Naive thymus-derived CD4-positive, alpha-beta T cell (primary cell): Measurements from ENCODE around the gene DHX40. TPM values are rescaled to one million over a fixed set of nuclear protein-coding genes. Genes with fewer than 3 reads are reported as not detected.

Experiments used
- ATAC-seq: fragments of 150-1000 bp; cut with Tn5 transposase; 2 replicates; pipeline ENCODE4 v1.10.0; 2021; ENCODE audit warnings: mild to moderate bottlenecking, moderate library complexity
- CTCF ChIA-PET: fragments of 350-600 bp; sonication (Branson Sonifier 250); formaldehyde crosslinking; loops from one replicate; lab custom pipeline; 2021; ENCODE audit warnings: antibody characterized with exemption; lab: Charles Lee
- POLR2A ChIA-PET: fragments of 350-600 bp; sonication (Branson Sonifier 250); formaldehyde crosslinking; loops from one replicate; lab custom pipeline; 2021; ENCODE audit warnings: antibody characterized with exemption, inconsistent platforms; lab: Charles Lee
- DNase-seq, 9 donors: peaks; one replicate each; pipeline versions ENCODE4 v3.0.0 to v3.0.0-alpha.2; 2020 to 2022; ENCODE audit warnings: mixed read lengths in 1 of 9
- H3K27ac ChIP-seq: one replicate; pipeline ENCODE4 v1.7.0; 2013; ENCODE audit warnings: mild to moderate bottlenecking, low read depth, low read length, moderate library complexity
- H3K27me3 ChIP-seq, 2 donors: one replicate each; pipeline ENCODE4 v1.7.0; 2013; ENCODE audit warnings: low read length in 2 of 2, mild to moderate bottlenecking in 2 of 2, moderate library complexity in 2 of 2; ENCODE audit not compliant: control insufficient read depth in 2 of 2, insufficient read depth in 2 of 2
- H3K36me3 ChIP-seq, 3 experiments: 1 replicate in 2 of 3; 2 replicates in 1 of 3; pipeline ENCODE4 v1.7.0; 2013; ENCODE audit warnings: low read length in 3 of 3, mild to moderate bottlenecking in 3 of 3, moderate library complexity in 1 of 3; ENCODE audit not compliant: insufficient read depth in 3 of 3, control insufficient read depth in 2 of 3
- H3K4me1 ChIP-seq, 2 donors: one replicate each; pipeline ENCODE4 v1.7.0; 2013; ENCODE audit warnings: low read length in 2 of 2, mild to moderate bottlenecking in 2 of 2, moderate library complexity in 1 of 2; ENCODE audit not compliant: control insufficient read depth in 2 of 2, insufficient read depth in 2 of 2
- H3K4me3 ChIP-seq: 2 replicates; pipeline ENCODE4 v1.7.0; 2013; ENCODE audit warnings: mild to moderate bottlenecking, low read length
- H3K9me3 ChIP-seq, 3 experiments: 1 replicate in 2 of 3; 2 replicates in 1 of 3; pipeline ENCODE4 v1.7.0; 2013; ENCODE audit warnings: low read length in 3 of 3; ENCODE audit not compliant: control insufficient read depth in 2 of 3
- H3K27ac Mint-ChIP-seq, 9 donors: one replicate each; pipeline ENCODE4 v1.8.0; 2020 to 2022; ENCODE audit warnings: mixed read lengths in 9 of 9, mild to moderate bottlenecking in 8 of 9, moderate library complexity in 5 of 9, inconsistent platforms in 2 of 9
- H3K27me3 Mint-ChIP-seq, 5 donors: one replicate each; pipeline ENCODE4 v1.8.0; 2021 to 2022; ENCODE audit warnings: mixed read lengths in 5 of 5, mild to moderate bottlenecking in 1 of 5
- H3K36me3 Mint-ChIP-seq, 5 donors: one replicate each; pipeline ENCODE4 v1.8.0; 2020 to 2022; ENCODE audit warnings: mixed read lengths in 5 of 5, mild to moderate bottlenecking in 3 of 5, inconsistent platforms in 1 of 5
- H3K4me1 Mint-ChIP-seq, 7 donors: one replicate each; pipeline ENCODE4 v1.8.0; 2020 to 2022; ENCODE audit warnings: mixed read lengths in 7 of 7, mild to moderate bottlenecking in 3 of 7, inconsistent platforms in 1 of 7
- H3K4me3 Mint-ChIP-seq, 10 donors: one replicate each; pipeline ENCODE4 v1.8.0; 2020 to 2022; ENCODE audit warnings: mild to moderate bottlenecking in 10 of 10, mixed read lengths in 10 of 10, moderate library complexity in 6 of 10, inconsistent platforms in 2 of 10
- H3K9me3 Mint-ChIP-seq, 11 donors: one replicate each; pipeline ENCODE4 v1.8.0; 2020 to 2022; ENCODE audit warnings: mixed read lengths in 11 of 11, mild to moderate bottlenecking in 4 of 11, inconsistent platforms in 1 of 11, moderate library complexity in 1 of 11
- intact Hi-C, 2 donors: fragments of 100-400 bp; cut with micrococcal nuclease; formaldehyde crosslinking; loops; one replicate each; pipeline ENCODE4 v1.15.1; 2023
- polyA plus RNA-seq, 2 donors: library from polyadenylated mRNA; unstranded; fragments of 300-500 nt; fragmentation: Illumina TruSeq; gene quantifications; one replicate each; pipeline ENCODE4 v1.2.3, GENCODE V29; 2021
- total RNA-seq, 6 experiments: library from RNA in 5 of 6; stranded (reverse) in 5 of 6; gene quantifications; 1 replicate in 5 of 6; 2 replicates in 1 of 6; pipeline ENCODE4 v1.2.3 and lab custom pipeline; 2021 to 2026

Gene DHX40
- total and polyA plus RNA-seq, 7 experiments from 2014 or later, result 21.3 to 44.9 (median 28.5) TPM

- peaks cover 0 to 3% of the 10 kb centered on the region in 2 donors for H3K27me3 ChIP-seq
- no peak overlapping the region for H3K27ac ChIP-seq
- ChIA-PET POLR2A (no interaction called here), CTCF (no interaction called here)
- no peak overlapping the region for H3K4me3 Mint-ChIP-seq
- peaks cover 0 to 6% (median 5%) of the 10 kb centered on the region in 7 donors for H3K4me1 Mint-ChIP-seq
- intact Hi-C loops, result loop anchor here (10.0 kb wide), 1 partner anchor 509 kb away; no protein-coding TSS in a partner anchor
- DNase-seq (no peak), ATAC-seq (no peak)
- peaks cover 4 to 40% (median 7%) of the 10 kb centered on the region in 5 donors for H3K27me3 Mint-ChIP-seq
- no peaks in the 10 kb centered on the region for H3K36me3 Mint-ChIP-seq
- no peak overlapping the region for H3K27ac Mint-ChIP-seq
- no peaks in the 10 kb centered on the region for H3K36me3 ChIP-seq
- H3K9me3 ChIP-seq, result no peaks in the 10 kb centered on the region
- no peaks in the 10 kb centered on the region for H3K4me1 ChIP-seq
- no peak overlapping the region for H3K4me3 ChIP-seq
- no peaks in the 10 kb centered on the region for H3K9me3 Mint-ChIP-seq
Measured at GRCh38 chr17:59525668-59526067, 39.7 kb upstream of the DHX40 start.

GRCh38 chr17:59526451-59526850 lies 39.0 kb upstream of the DHX40 start:
- H3K27me3 Mint-ChIP-seq, result peaks cover 4 to 38% (median 4%) of the 10 kb centered on the region in 5 donors
- peaks cover 0 to 4% (median 2%) of the 10 kb centered on the region in 7 donors for H3K4me1 Mint-ChIP-seq
- CTCF ChIA-PET, result no interaction called here
- no peak overlapping the region for H3K4me3 ChIP-seq
- no peaks in the 10 kb centered on the region for H3K4me1 ChIP-seq
- H3K9me3 Mint-ChIP-seq, result no peaks in the 10 kb centered on the region
- DNase-seq, result no peak
- POLR2A ChIA-PET, result no interaction called here
- H3K9me3 ChIP-seq, result no peaks in the 10 kb centered on the region
- H3K27ac Mint-ChIP-seq, result no peak overlapping the region
- H3K36me3 Mint-ChIP-seq, result no peaks in the 10 kb centered on the region
- H3K27ac ChIP-seq, result no peak overlapping the region
- ATAC-seq, result no peak
- no peaks in the 10 kb centered on the region for H3K36me3 ChIP-seq
- H3K27me3 ChIP-seq, result no peaks in the 10 kb centered on the region
- intact Hi-C loops, result loop anchor here (10.0 kb wide), 1 partner anchor 508 kb away; no protein-coding TSS in a partner anchor
- H3K4me3 Mint-ChIP-seq, result no peak overlapping the region

GRCh38 chr17:59527325-59527917 lies 38.0 kb upstream of the DHX40 start:
- ChIA-PET CTCF (interaction anchor here (0.6 kb wide), 1 partner anchor 519 kb away, joined by 4 read pairs; no protein-coding TSS in a partner anchor), POLR2A (no interaction called here)

GRCh38 chr17:59527931-59528330 lies 37.5 kb upstream of the DHX40 start:
- Mint-ChIP-seq H3K9me3 (no peaks in the 10 kb centered on the region), H3K4me1 (peaks cover 0 to 2% (median 0%) of the 10 kb centered on the region in 7 donors), H3K36me3 (no peaks in the 10 kb centered on the region), H3K27me3 (peaks cover 0 to 37% (median 0%) of the 10 kb centered on the region in 5 donors), H3K4me3 (no peak overlapping the region), H3K27ac (no peak overlapping the region)
- ATAC-seq (no peak), DNase-seq (no peak)
- Histone ChIP-seq H3K4me3 (no peak overlapping the region), H3K9me3 (no peaks in the 10 kb centered on the region), H3K4me1 (no peaks in the 10 kb centered on the region), H3K27ac (no peak overlapping the region), H3K36me3 (no peaks in the 10 kb centered on the region), H3K27me3 (no peaks in the 10 kb centered on the region)
- POLR2A ChIA-PET, result no interaction called here
- CTCF ChIA-PET, result interaction anchor here (0.6 kb wide), 1 partner anchor 519 kb away, joined by 4 read pairs; no protein-coding TSS in a partner anchor
- intact Hi-C loops, result loop anchor here (10.0 kb wide), 1 partner anchor 507 kb away; no protein-coding TSS in a partner anchor

More at GRCh38 chr17:59527325-59527917, 38.0 kb upstream of the DHX40 start:
- no peak overlapping the region for H3K4me3 ChIP-seq
- H3K27me3 Mint-ChIP-seq, result peaks cover 0 to 35% (median 0%) of the 10 kb centered on the region in 5 donors
- intact Hi-C loops, result loop anchor here (10.0 kb wide), 1 partner anchor 507 kb away; no protein-coding TSS in a partner anchor
- DNase-seq (no peak), ATAC-seq (no peak)
- H3K4me1 ChIP-seq, result no peaks in the 10 kb centered on the region
- peaks cover 0 to 2% (median 0%) of the 10 kb centered on the region in 7 donors for H3K4me1 Mint-ChIP-seq
- no peaks in the 10 kb centered on the region for H3K9me3 ChIP-seq
- no peaks in the 10 kb centered on the region for H3K27me3 ChIP-seq
- H3K36me3 ChIP-seq, result no peaks in the 10 kb centered on the region
- no peak overlapping the region for H3K27ac ChIP-seq
- no peaks in the 10 kb centered on the region for H3K9me3 Mint-ChIP-seq
- H3K4me3 Mint-ChIP-seq, result no peak overlapping the region
- H3K27ac Mint-ChIP-seq, result no peak overlapping the region
- H3K36me3 Mint-ChIP-seq, result no peaks in the 10 kb centered on the region

- H3K4me3 Mint-ChIP-seq, result no peak overlapping the region
- no peak for ATAC-seq
- intact Hi-C loops, result no loop called here
- no peaks in the 10 kb centered on the region for H3K9me3 Mint-ChIP-seq
- no peak overlapping the region for H3K27ac Mint-ChIP-seq
- no peaks in the 10 kb centered on the region for H3K27me3 ChIP-seq
- no peaks in the 10 kb centered on the region for H3K4me1 ChIP-seq
- no peak overlapping the region for H3K27ac ChIP-seq
- no peak overlapping the region for H3K4me3 ChIP-seq
- ChIA-PET CTCF (no interaction called here), POLR2A (no interaction called here)
- H3K36me3 ChIP-seq, result no peaks in the 10 kb centered on the region
- peaks cover 0 to 34% (median 0%) of the 10 kb centered on the region in 5 donors for H3K27me3 Mint-ChIP-seq
- DNase-seq, result no peak
- peaks cover 0 to 6% (median 0%) of the 10 kb centered on the region in 7 donors for H3K4me1 Mint-ChIP-seq
- H3K9me3 ChIP-seq, result no peaks in the 10 kb centered on the region
- no peaks in the 10 kb centered on the region for H3K36me3 Mint-ChIP-seq
Measured at GRCh38 chr17:59530531-59530930, 34.9 kb upstream of the DHX40 start.

- H3K27me3 Mint-ChIP-seq, result peaks cover 0 to 26% (median 9%) of the 10 kb centered on the region in 5 donors
- H3K4me1 Mint-ChIP-seq, result peaks cover 0 to 5% (median 0%) of the 10 kb centered on the region in 7 donors
- H3K4me3 ChIP-seq, result no peak overlapping the region
- no peak overlapping the region for H3K27ac Mint-ChIP-seq
- no peaks in the 10 kb centered on the region for H3K27me3 ChIP-seq
- H3K4me1 ChIP-seq, result no peaks in the 10 kb centered on the region
- ChIA-PET POLR2A (no interaction called here), CTCF (no interaction called here)
- no peaks in the 10 kb centered on the region for H3K36me3 Mint-ChIP-seq
- H3K27ac ChIP-seq, result no peak overlapping the region
- H3K9me3 ChIP-seq, result no peaks in the 10 kb centered on the region
- DNase-seq (no peak), ATAC-seq (peak; percentile 36)
- H3K9me3 Mint-ChIP-seq, result no peaks in the 10 kb centered on the region
- intact Hi-C loops, result no loop called here
- no peaks in the 10 kb centered on the region for H3K36me3 ChIP-seq
- H3K4me3 Mint-ChIP-seq, result no peak overlapping the region
Measured at GRCh38 chr17:59533694-59534093, 31.7 kb upstream of the DHX40 start.

GRCh38 chr17:59534583-59534982 lies 30.8 kb upstream of the DHX40 start:
- H3K9me3 ChIP-seq, result no peaks in the 10 kb centered on the region
- Mint-ChIP-seq H3K9me3 (no peaks in the 10 kb centered on the region), H3K36me3 (no peaks in the 10 kb centered on the region), H3K27me3 (peaks cover 0 to 24% (median 14%) of the 10 kb centered on the region in 5 donors), H3K4me1 (peaks cover 0 to 5% (median 0%) of the 10 kb centered on the region in 7 donors), H3K4me3 (no peak overlapping the region), H3K27ac (no peak overlapping the region)
- H3K4me1 ChIP-seq, result no peaks in the 10 kb centered on the region
- DNase-seq (no peak), ATAC-seq (no peak)
- no peaks in the 10 kb centered on the region for H3K36me3 ChIP-seq
- no peaks in the 10 kb centered on the region for H3K27me3 ChIP-seq
- CTCF ChIA-PET, result no interaction called here
- intact Hi-C loops, result no loop called here
- no peak overlapping the region for H3K4me3 ChIP-seq
- no peak overlapping the region for H3K27ac ChIP-seq
- POLR2A ChIA-PET, result no interaction called here
